H54 (cell line): ENCODE data around the gene KLK3.
A peak's percentile ranks its signal among the peaks of the same experiment; 100 is the strongest.
"Not testable (repeated sequence)": the region's sequence is repeated elsewhere in the genome, so short reads cannot be mapped to it uniquely, and the experiment has no call there.

Source experiments
- DNase-seq: peaks from one replicate; pipeline ENCODE4 v3.0.0; 2011; ENCODE audit warnings: low spot score, mixed read lengths; ENCODE audit not compliant: insufficient read length
- FAIRE-seq: peaks from 3 replicates; lab custom pipeline; 2011; peaks lifted over from hg19 to GRCh38; lab: Jason Lieb, UNC
- POLR2A ChIP-seq: IDR thresholded peaks from 2 replicates; pipeline ENCODE4 v1.6.1; 2011; ENCODE audit warnings: low read depth, mild to moderate bottlenecking, low read length

KLK3 gene

GRCh38 chr19:50854636-50855410 lies at the start of gene KLK3:
TSS of gene KLK3 (plus strand) at chr19:50854915. CDS start at chr19:50854956, 41 bp downstream.
- DNase-seq, result no peak

GRCh38 chr19:50808856-50809255 lies 45.9 kb upstream of the KLK3 start:
- FAIRE-seq, result no peak
- TF ChIP-seq POLR2A, result no peak

More at GRCh38 chr19:50854636-50855410, at the start of gene KLK3:
- FAIRE-seq, result no peak
- TF ChIP-seq POLR2A, result no peak

GRCh38 chr19:50811622-50812238 lies 43.0 kb upstream of the KLK3 start:
- DNase-seq, FAIRE-seq: not testable (repeated sequence)

More at GRCh38 chr19:50808856-50809255, 45.9 kb upstream of the KLK3 start:
- no peak for DNase-seq

GRCh38 chr19:50812474-50812873 lies 42.2 kb upstream of the KLK3 start:
- FAIRE-seq (no peak), DNase-seq (no peak)
- no peak for TF ChIP-seq POLR2A

- DNase-seq, result no peak
Observed at GRCh38 chr19:50814883-50815282, 39.8 kb upstream of the KLK3 start.

GRCh38 chr19:50815439-50815838 lies 39.3 kb upstream of the KLK3 start:
- FAIRE-seq (no peak), DNase-seq (no peak)
- no peak for TF ChIP-seq POLR2A

More at GRCh38 chr19:50814883-50815282, 39.8 kb upstream of the KLK3 start:
- no peak for FAIRE-seq
- no peak for TF ChIP-seq POLR2A

- FAIRE-seq, result no peak
- peak; percentile 63 for DNase-seq
- TF ChIP-seq POLR2A, result 0 out of 2 replicates have a peak, but pooled peaks have one; percentile 8
Observed at GRCh38 chr19:50817941-50818858, 36.5 kb upstream of the KLK3 start.

- TF ChIP-seq POLR2A, result no peak
- DNase-seq (no peak), FAIRE-seq (no peak)
Observed at GRCh38 chr19:50818859-50819472, 35.7 kb upstream of the KLK3 start.

- FAIRE-seq (no peak), DNase-seq (no peak)
- TF ChIP-seq POLR2A, result no peak
Observed at GRCh38 chr19:50819636-50820035, 35.1 kb upstream of the KLK3 start.

- DNase-seq (no peak), FAIRE-seq (no peak)
- no peak for TF ChIP-seq POLR2A
Observed at GRCh38 chr19:50820086-50820485, 34.6 kb upstream of the KLK3 start.

GRCh38 chr19:50820549-50821247 lies 34.0 kb upstream of the KLK3 start:
- no peak for FAIRE-seq
- peak; percentile 53 for DNase-seq
- TF ChIP-seq POLR2A, result no peak

GRCh38 chr19:50821248-50821612 lies 33.5 kb upstream of the KLK3 start:
- TF ChIP-seq POLR2A, result no peak
- DNase-seq (no peak), FAIRE-seq (no peak)

- no peak for TF ChIP-seq POLR2A
- DNase-seq (no peak), FAIRE-seq (no peak)
Observed at GRCh38 chr19:50821622-50822021, 33.1 kb upstream of the KLK3 start.
